AG09309 (cell line): Measurements from ENCODE around the gene ICAM2.
A peak's percentile ranks its signal among the peaks of the same experiment; 100 is the strongest.

Source experiments
- DNase-seq: peaks from one replicate; pipeline ENCODE4 v3.0.0-alpha.2; 2010; ENCODE audit warnings: low read depth
- H3K4me3 ChIP-seq: 2 replicates; pipeline ENCODE4 v1.5.1; 2011; ENCODE audit warnings: mild to moderate bottlenecking, low read depth, low read length, moderate library complexity; ENCODE audit not compliant: control insufficient read depth
- TF ChIP-seq, protein P1 (sequence below): IDR thresholded peaks from 2 replicates; pipeline ENCODE4 v1.5.1; 2011; ENCODE audit warnings: mild to moderate bottlenecking, low read depth, low read length, inconsistent platforms; ENCODE audit not compliant: insufficient read depth, control insufficient read depth; ENCODE audit errors: missing control alignments

ICAM2 gene

GRCh38 chr17:63998721-63999679, 21.4 kb downstream of the ICAM2 start:
- TF ChIP-seq, protein P1, sequence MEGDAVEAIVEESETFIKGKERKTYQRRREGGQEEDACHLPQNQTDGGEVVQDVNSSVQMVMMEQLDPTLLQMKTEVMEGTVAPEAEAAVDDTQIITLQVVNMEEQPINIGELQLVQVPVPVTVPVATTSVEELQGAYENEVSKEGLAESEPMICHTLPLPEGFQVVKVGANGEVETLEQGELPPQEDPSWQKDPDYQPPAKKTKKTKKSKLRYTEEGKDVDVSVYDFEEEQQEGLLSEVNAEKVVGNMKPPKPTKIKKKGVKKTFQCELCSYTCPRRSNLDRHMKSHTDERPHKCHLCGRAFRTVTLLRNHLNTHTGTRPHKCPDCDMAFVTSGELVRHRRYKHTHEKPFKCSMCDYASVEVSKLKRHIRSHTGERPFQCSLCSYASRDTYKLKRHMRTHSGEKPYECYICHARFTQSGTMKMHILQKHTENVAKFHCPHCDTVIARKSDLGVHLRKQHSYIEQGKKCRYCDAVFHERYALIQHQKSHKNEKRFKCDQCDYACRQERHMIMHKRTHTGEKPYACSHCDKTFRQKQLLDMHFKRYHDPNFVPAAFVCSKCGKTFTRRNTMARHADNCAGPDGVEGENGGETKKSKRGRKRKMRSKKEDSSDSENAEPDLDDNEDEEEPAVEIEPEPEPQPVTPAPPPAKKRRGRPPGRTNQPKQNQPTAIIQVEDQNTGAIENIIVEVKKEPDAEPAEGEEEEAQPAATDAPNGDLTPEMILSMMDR, result no peak
- no peak for DNase-seq
- H3K4me3 ChIP-seq, result peak overlapping the region; percentile 74

- no peak for DNase-seq
- peak within 1 kb of the TSS; percentile 74 for H3K4me3 ChIP-seq
- TF ChIP-seq, protein P1, result no peak
Observed at GRCh38 chr17:63998050-63998720, 22.2 kb downstream of the ICAM2 start, which contains the start of gene PRR29. Gene PRR29, plus strand, starts transcription at chr17:63998351. Its CDS starts 14 bp downstream, at chr17:63998365.

- DNase-seq, result no peak
- TF ChIP-seq, protein P1, result no peak
- H3K4me3 ChIP-seq, result peak overlapping the region; percentile 74
Observed at GRCh38 chr17:63997341-63998048, 22.9 kb downstream of the ICAM2 start.

DNA sequence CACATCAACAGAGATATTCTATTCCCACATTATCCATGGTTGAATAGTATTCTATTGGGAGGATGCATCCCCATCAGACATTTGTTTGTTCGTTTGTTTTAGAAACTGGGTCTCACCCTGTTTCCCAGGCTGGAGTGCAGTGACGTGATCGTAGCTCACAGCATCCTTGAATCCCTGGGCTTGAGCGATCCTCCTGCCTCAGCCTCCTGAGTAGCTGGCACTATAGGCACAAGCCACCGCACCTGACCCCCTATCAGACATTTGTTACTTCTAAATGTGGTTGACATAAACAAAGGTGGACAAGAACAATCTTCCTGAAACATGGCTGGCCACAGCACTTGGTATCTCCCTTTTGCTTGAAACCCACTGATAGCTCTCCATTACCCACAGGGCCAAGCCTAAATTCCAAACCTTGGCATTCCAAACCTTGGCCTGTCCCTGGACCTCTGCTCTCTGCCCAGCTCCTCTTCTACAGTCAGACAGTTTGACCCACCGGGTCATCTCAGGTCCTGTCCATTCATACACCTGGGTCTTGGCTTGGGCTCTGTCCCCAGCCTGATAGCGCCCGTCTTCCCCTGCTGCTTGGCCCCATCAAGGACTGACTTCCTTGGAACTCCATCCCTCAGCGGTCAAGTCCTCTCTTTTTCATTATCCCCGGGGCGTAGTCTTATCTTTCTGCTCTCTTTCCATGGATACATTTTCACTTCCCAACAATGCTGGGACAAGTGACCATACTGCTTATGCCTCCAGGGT, 23.8 kb downstream of the ICAM2 start:
- DNase-seq, result no peak
- no peak overlapping the region for H3K4me3 ChIP-seq
- TF ChIP-seq, protein P1, result no peak

DNA sequence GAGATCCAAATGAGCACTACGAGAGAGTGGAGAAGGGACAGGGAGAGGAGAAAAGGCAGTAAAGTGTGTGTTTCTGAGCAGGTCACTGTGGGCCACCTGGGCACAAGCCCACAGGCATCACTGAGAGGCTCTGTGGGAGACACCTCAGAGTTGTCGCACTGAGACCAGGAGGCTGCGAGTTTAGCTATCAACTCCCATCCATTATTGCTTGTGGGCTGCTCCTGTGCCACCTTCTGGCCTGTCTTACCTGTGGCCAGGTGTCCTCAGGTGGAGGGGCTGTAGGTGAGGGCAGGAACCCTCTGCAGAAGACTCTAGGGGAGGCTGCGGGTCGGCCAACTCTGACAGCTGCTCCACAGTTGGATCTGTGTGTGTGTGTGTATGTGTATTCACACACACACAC, 24.8 kb downstream of the ICAM2 start:
- TF ChIP-seq, protein P1, result no peak
- no peak for DNase-seq
- H3K4me3 ChIP-seq, result no peak overlapping the region
